Ramos (cell line): ENCODE results near the gene SIRT7.

Source experiments
- in situ Hi-C: fragments of 300-500 bp; cut with MboI; formaldehyde crosslinking; loops from one replicate; pipeline ENCODE4 v1.14.3; 2022; ENCODE audit warnings: low sequenced_read_pairs; ENCODE audit not compliant: unreplicated experiment

SIRT7 gene, protein sequence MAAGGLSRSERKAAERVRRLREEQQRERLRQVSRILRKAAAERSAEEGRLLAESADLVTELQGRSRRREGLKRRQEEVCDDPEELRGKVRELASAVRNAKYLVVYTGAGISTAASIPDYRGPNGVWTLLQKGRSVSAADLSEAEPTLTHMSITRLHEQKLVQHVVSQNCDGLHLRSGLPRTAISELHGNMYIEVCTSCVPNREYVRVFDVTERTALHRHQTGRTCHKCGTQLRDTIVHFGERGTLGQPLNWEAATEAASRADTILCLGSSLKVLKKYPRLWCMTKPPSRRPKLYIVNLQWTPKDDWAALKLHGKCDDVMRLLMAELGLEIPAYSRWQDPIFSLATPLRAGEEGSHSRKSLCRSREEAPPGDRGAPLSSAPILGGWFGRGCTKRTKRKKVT

DNA sequence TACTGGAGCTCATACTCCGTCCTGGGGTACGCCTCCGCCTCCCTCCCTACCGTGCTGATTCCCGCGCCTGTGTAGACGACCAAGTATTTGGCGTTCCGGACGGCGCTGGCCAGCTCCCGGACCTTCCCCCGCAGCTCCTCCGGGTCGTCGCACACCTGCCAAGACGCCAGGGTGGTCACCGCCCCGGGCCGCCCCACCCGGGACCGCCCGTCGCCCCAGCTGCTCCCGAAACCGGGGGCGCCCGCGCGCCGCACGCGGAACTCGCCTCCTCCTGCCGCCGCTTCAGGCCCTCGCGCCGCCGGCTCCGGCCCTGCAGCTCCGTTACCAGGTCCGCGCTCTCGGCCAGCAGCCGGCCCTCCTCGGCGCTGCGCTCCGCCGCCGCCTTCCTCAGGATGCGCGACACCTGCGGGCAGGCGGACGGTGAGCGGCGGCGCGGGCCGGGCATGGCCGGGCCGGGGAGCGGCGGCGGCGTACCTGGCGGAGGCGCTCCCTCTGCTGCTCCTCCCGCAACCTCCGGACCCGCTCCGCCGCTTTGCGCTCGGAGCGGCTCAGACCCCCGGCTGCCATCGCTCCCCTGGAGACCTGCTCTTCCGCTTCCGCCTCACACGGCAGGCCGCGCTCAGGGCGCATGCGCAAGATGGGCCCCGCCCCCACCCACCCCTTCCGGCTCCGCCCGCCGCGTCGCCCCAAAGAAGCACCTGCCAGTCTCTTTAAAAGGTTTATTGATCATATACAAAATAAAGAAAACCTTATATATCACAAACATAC, at the start of gene SIRT7:
Gene SIRT7, minus strand, starts transcription at position 612 of the 768 bp plus-strand sequence. Its CDS starts 45 bp downstream, at position 567.
- in situ Hi-C loops, result no loop called here

DNA sequence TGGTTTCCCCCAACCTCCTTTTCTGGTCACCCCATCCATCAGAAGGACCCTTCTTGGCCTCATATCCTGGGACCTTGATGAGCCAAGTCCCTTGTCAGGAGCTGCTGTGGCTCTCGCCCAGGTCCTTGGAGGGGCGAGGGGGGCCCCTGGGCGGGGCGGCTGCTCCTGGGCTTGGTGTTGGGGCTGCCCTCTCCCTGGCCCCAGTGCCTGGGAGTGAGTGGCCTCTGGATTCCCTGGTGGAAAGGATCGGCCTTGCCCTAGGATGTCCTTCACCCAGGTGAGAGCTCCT, 49.2 kb upstream of the SIRT7 start:
- in situ Hi-C loops, result no loop called here

DNA sequence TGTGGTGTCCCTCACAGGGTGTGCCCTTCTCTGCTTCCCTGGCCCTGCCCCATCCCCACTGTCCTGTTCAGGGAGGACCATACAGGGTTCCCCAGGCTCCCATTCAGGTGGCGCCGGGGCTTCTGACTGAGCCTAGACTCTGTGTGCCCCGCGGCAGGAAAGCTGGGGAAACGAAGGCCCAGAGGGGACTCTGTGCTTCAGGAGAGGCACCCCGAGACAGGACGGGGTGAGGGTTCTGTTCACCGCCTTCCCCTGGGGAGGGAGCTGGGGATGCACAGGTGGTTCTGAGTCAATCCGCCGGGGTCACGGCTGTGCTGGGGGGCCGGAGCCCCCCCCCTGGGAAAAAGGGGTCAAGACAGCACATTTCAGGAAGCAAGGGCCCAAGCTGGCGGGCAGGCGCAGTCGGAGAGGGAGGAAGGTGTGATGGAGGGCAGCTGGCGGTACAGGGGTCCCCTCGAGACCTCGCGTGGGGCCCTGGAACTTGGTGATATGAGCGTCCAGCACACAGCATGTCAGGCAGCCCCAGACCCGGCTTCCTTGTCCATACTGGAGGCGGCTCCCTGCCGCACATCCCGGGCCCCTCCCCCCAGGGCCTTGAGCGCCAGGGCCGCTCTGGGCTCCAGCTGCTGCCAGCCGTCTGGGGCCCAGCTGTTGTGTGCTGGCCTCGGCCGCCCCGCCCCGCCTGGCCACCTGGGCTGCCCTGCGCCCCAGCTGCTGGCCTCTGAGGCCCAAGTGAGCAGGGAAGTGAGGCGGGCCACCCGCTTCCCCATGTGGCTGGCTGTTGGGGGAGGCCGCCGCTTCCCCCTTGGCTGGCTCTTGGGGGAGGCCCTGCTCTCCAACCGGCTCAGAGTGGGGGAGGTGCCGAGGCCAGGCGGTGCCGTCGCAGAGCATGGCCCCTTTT, 48.6 kb upstream of the SIRT7 start:
- in situ Hi-C loops, result no loop called here

DNA sequence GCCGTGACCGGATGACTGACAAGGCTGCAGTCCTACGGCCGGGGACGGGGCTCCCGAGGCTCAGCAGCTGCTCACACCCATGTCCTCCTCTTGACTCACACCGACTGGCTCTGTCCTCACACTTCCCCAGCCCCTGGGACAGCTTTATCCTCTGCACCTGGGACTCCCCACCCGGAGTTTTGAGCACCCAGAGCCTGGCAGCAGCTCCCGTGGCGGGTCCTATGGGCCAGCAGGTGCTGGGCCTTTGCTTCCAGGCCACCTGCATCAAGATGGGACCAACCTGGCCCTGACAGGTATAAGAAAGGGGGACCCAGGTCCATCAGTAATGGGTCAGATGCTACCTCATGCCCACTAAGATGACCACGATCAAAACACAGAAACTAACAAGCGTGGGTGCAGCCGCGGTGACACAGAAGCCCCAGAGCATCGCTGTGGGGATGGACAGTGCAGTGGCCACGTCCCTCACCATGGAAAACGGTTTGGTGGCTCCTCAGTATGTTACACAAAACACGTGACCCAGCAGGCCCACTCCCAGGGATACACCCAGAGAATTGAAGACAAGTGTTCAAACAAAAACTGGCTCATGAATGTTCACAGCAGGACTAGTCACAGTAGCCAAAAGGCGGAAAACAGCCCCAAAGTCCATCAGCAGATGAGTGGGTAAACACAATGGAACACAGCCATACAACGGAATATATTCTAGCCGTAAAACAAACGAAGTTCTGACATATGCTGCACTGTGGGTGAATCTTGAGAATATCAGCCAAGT, 46.3 kb upstream of the SIRT7 start:
- in situ Hi-C loops, result no loop called here

DNA sequence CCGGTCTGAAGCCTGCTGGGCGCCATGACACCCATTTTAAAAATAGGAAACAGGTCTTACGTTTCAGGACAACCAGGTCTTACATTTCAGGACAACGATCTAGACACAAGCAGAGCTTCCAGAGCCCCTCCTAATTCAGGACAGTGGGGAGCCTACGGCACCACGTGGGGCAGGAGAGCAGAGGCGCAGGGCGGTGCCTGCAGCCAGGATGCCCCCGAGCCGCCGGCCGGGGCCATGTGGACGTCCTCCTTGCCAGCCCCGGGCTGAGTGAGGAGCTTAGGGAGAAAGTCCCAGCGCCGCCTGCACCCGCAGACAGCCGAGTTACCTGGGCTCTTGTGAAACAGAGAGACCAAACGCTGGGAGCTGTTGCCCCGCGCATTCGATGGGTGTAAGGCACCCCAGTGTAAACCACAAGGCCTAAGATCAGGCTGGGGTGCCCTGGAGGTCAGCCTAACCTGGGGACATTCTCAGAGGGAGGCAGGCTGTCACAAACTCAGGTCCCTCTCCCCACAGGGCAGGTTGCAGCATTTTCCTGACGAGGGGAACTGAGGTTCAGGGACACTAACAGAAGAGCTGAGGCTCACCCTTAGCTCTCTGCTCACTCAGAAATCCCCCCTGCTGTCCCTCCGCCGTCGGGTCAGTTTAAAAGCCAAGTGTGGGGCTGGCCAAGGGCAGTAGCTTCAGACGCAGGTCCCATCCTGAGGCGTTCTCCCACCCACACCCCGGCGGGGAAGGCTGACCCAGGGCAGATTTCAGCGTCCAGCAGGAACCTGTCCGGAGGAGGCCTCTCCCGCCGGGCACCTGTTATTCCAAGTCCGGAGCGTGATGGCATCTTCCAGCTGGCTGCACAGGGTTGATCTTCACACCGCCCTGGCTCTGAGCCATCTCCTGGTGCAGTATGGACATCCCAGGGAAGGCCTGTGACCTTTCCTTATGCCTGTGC, 44.8 kb upstream of the SIRT7 start:
- in situ Hi-C loops, result no loop called here

DNA sequence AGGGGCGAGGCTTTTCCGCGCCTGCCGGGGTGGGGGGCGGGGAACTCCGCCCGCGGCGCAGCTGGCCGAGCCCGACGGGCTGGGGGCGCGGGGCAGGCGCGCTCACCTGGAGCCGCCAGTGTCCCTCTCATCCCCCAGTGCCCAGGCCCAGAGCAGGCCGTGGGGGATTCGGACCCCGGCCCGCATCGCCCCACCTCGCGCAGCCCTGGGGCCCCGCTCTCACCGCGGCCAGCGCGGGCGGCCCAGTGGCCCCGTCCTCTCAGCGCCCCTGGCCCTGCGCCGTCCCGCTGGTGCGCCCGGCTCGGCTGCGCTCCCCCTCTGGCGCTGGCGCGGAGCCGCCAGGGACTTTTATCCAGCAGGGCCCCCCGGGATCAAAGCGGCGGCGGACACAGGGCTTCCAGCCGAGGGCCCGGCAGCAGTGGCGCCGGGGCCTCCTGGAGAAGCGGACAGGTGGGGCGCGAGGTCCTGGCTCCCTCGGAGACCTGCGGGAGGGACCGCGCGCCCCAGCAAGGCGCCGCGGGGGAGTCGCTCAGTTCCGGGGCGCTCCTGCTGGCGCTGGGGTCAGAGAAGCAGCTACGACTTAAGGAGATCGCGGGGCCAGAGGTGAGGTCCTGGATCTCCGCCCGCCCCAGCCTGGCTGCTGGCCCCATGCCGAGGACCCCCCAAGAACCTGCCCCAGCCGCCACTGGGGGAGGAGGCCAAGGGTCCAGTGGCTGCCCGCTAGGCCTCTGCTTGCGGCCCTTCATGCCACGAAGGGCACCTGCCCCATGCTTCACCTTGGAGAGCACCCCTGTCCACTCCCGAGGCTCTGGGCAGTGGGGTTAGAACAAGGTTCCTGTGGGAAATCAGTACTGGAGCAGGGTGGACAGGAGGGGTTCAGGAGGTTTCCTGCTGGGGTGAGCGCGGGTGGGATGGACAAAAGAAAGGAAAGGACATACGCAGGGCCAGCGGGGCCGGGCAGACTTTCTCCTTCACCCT, 43.8 kb upstream of the SIRT7 start:
- in situ Hi-C loops, result no loop called here

DNA sequence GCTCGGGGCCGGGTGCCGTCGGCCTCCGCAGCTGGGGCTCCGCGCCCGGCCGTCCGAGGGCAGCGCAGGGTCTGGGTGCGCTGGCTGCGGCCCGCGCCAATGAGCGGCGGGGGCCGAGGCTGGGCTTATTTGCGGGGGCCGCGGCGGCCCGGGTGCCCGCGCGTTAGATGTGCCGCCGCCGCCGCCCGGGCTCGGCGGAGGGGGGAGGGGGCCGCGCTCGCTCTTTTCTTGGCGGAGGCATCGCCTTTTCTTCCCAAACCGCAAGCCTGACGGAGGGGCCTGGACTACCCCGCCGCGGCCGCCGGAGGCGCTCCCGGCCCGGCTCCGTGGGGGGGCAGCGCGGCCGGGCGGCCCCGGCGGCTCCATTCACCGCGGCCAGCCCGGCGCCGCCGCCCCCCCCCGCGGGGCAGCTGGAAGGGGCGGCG, 43.1 kb upstream of the SIRT7 start, which contains the start of gene NOTUM:
Gene NOTUM, minus strand, starts transcription at position 101 of the 425 bp plus-strand sequence. CDS start 278 bp downstream, outside the sequence.
- in situ Hi-C loops, result no loop called here

DNA sequence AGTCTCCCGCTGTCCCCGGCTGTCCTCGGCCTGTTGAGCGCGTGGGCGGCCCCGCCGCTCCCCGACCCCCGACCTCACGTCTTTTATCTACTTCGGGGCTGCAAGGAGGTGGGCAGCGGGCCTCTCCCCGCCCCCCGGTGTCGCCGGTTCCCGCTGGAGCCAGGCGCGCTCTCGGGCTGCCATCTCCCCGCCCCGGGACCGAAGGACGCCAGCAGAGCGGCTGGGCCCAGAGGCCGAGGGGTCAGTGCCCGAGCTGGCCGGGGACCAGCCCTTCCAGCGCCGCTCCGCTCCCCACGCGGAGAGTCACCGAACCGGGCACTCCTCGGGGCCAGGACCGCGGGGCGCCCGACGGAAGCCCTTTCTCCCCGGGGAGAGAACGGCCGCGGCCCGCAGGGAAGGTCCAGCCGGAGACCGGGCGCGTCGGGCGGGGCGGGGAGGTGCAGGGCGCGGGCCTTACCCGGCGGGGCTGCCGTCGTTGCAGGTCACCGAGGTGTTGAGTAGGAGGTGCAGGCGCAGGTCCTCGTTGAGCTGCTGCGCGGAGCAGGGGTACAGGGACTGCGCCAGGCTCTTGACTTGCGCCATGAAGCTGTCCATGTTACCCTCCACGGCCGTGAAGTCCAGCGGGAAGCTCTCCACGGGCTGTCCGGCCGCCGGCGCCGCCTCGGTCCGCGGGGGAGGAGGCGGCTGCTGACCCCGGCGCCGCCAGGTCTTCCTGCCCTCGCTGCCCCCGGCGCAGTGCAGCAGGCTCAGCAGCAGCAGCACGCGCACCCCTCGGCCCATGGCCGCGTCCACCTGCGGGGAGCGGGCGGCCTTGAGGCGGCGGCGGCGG, 42.4 kb upstream of the SIRT7 start:
- in situ Hi-C loops, result no loop called here

DNA sequence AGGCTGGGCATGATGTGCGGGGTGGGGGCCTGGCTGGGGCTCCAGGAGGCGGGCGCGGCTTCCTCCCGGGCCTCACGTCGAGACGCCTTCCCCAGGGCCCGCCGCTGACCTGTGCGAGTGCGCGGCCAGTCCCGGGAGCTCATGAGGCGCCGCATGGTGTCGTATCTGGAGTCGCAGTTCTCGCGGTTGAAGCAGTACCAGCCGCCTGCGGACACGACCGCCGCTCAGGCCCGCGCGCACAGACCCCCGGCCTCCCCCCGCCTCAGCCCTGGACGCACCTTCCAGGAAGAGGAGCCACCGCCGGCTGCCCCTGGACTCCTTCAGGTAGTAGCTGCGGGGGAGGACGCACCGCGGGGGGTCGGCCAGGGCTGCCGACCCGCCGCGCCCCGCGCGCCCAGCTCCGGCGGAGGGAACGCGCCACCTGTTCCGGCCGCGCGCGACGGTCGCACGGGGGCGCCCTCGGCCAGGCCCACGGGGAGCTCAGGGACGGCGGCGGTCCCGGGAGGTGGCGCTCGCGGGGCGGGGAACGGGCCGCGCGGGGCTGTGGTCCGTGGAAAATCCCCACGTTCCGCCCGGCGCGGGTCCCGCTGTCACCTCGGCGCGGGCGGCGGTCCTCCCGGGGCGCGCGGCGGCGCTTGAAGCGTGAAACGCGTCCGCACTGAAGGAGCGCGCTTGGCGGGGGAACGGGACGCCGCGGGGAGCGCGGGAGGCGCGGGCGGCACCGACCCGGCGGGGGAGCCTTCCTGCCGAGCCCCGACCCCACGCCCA, 41.6 kb upstream of the SIRT7 start:
- in situ Hi-C loops, result loop anchor here (5.0 to 10.0 kb wide), 2 partner anchors 63 to 195 kb away; partner anchors contain the start of genes CENPX and LRRC45

DNA sequence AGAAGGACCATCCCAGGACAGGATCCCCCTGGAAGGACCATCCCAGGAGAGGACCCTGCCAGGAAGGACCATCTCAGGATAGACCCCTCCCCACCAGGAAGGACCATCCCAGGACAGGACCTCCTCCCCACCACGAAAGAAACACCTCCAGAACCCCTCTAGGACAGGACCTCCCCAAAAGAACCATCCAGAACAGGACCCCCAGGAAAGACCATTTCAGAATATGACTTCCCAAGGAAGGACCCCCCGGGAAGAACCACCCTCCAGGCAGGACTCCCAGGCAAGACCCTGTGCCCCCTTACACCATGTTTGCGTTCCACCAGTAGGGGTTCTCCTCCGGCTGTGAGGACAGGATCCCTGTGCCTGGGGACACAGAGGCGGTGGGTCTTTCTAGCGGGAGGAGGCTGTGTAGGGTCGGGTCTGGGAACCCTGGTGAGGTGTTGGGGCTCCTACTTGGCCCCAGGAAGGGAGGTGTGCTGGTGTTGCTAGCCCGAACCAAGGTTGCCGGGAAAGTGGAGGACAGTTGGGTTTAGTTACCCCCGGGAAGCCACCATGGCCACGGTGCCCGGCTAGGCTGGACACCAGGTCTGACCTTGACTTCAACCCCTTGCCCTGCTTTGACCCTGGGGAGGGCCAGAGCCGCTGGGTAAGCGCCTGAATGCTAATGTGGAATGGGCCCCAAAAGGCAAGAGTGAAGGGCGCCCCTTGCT, 40.8 kb upstream of the SIRT7 start:
- in situ Hi-C loops, result loop anchor here (5.0 to 10.0 kb wide), 2 partner anchors 64 to 196 kb away; partner anchors contain the start of genes CENPX and LRRC45

DNA sequence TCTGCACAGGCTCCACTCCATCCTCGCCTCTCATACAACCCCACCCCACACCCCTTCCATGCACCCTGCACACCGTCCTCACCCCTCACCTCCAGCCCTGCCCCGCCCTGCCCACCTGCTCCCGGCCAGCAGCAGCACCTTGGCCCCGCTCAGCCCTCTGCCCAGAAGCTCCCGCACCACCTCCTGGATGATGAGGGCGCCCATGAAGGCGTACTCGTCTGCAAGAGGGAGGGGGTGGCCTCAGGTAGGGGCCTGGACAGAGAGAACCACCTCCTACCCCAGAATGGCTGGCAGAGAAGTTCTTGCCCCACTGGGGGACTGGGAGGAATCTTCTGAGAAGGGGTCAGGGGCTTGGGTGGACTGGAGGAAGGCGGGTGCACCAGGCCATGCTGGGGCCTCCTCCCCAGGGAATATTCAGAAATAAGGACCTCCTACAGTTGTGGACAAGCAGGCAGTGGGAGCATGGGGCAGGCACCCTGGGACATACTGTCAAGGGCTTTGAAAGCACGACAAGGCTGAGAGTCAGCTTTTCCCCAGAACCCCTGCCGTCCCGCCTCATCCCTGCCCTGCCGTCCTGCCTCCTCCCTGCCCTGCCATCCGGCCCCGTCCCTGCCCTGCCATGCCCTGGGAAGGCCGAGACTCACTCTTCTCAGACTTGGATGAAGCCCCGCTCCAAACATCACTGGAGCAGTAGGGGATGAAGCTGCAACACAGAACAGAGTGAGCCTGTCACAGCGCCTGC, 39.9 kb upstream of the SIRT7 start:
- in situ Hi-C loops, result loop anchor here (5.0 to 10.0 kb wide), 2 partner anchors 64 to 197 kb away; partner anchors contain the start of genes CENPX and LRRC45

DNA sequence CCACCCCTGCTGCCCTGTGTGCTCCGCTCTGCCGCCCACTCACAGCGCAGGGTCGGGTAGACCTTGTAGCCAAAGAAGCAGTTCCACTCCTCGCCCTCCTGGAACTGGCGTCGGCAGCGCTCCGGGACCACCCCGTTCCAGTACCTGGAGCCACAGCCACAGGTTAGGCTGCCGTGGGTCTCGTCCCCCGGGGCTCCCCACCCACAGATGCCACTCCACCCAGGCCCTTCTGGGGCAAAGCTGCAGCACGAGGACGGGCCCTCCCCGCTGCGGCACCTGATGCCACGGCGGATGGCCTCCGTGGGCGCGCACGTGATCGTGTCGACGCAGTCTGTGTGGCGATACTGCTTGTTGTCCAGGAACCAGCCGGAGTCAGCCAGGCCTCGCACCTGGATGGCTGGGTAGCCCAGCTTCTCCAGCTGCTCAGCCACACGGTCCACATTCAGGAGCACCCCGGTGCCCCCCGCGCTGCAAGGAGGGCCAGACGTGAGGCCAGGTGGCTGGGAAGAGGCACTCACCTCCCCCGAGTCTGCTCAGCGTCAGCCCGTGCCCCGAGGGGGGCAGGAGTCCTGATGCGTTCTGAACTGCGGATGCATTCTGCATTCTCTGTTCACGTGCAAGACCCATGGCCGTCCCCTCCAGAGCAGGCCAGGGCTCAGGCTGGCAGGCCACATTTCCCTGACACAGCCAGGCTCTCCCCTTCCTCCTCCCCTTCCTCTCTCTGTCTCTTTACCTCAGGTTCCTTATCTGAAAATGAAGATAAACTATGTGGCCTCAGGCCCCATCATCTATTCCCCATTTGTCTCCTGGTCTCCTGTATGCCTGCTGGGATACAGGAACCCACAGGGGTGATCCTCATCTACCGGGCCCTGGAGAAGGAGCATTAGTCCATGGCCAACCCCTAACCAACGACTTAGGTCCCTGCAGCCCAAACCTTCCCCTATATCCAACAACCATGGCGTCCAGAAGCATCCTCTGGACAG, 38.9 kb upstream of the SIRT7 start:
- in situ Hi-C loops, result loop anchor here (5.0 to 10.0 kb wide), 2 partner anchors 65 to 198 kb away; partner anchors contain the start of genes CENPX and LRRC45
